HepG2 (cell line): ENCODE results near the gene WDR62. TPM values are rescaled to one million over a fixed set of nuclear protein-coding genes. Genes with fewer than 3 reads are reported as not detected.

Experiments used
- ATF7 ChIP-seq, 2 experiments: fragments of 450-650 bp in 1 of 2; sonication (generic) in 1 of 2; formaldehyde crosslinking in 1 of 2; IDR thresholded peaks; 2 replicates each; pipeline versions ENCODE4 v1.4.0 to v1.6.1; 2016 to 2020; ENCODE audit warnings: antibody characterized with exemption in 1 of 2, mild to moderate bottlenecking in 1 of 2, missing genetic modification reagents in 1 of 2
- CCDC6 ChIP-seq: sonication (generic); formaldehyde crosslinking; IDR thresholded peaks from 2 replicates; pipeline ENCODE4 v1.8.1; 2022; ENCODE audit warnings: mild to moderate bottlenecking, missing genetic modification reagents, moderate library complexity
- CHD4 ChIP-seq: fragments of 200-600 bp; sonication (generic); IDR thresholded peaks from 2 replicates; pipeline ENCODE4 v1.7.0; 2017; ENCODE audit warnings: mild to moderate bottlenecking, low read length, borderline replicate concordance
- DMTF1 ChIP-seq: sonication (generic); formaldehyde crosslinking; IDR thresholded peaks from 2 replicates; pipeline ENCODE4 v1.4.0; 2020; ENCODE audit warnings: mild to moderate bottlenecking, missing genetic modification reagents
- HNF1B ChIP-seq: sonication (generic); formaldehyde crosslinking; IDR thresholded peaks from 2 replicates; pipeline ENCODE4 v1.5.1; 2020; ENCODE audit warnings: mild to moderate bottlenecking, moderate library complexity, missing genetic modification reagents
- MBNL3 ChIP-seq: fragments of 250-450 bp; sonication (Bioruptor Pico); conservative IDR thresholded peaks from 2 replicates; pipeline ENCODE4 v1.8.0; 2022; ENCODE audit warnings: mild to moderate bottlenecking, inconsistent platforms
- NFE2L2 ChIP-seq: fragments of 150-350 bp; IDR thresholded peaks from 2 replicates; pipeline ENCODE4 v1.6.1; 2014; ENCODE audit warnings: low read length
- PHF21A ChIP-seq: sonication (generic); formaldehyde crosslinking; IDR thresholded peaks from 2 replicates; pipeline ENCODE4 v1.5.0; 2020; ENCODE audit warnings: mild to moderate bottlenecking, missing genetic modification reagents
- SOX5 ChIP-seq: IDR thresholded peaks from 2 replicates; pipeline ENCODE4 v1.6.1; 2016; ENCODE audit warnings: borderline replicate concordance
- THYN1 ChIP-seq: sonication (generic); formaldehyde crosslinking; IDR thresholded peaks from 2 replicates; pipeline ENCODE4 v1.8.1; 2023; ENCODE audit warnings: low read depth, mild to moderate bottlenecking, moderate library complexity, missing genetic modification reagents, borderline replicate concordance
- XRCC5 ChIP-seq: fragments of 200-400 bp; formaldehyde crosslinking; optimal IDR thresholded peaks from 2 replicates; pipeline ENCODE3; 2017; ENCODE audit warnings: mild to moderate bottlenecking, low read length
- ZFP37 ChIP-seq: sonication (generic); formaldehyde crosslinking; IDR thresholded peaks from 2 replicates; pipeline ENCODE4 v1.4.0; 2020; ENCODE audit warnings: missing genetic modification reagents, borderline replicate concordance
- ZNF124 ChIP-seq: sonication (generic); formaldehyde crosslinking; IDR thresholded peaks from 2 replicates; pipeline ENCODE4 v1.4.0; 2020; ENCODE audit warnings: missing genetic modification reagents
- ZNF180 ChIP-seq: sonication (generic); formaldehyde crosslinking; IDR thresholded peaks from 2 replicates; pipeline ENCODE4 v1.4.0; 2020; ENCODE audit warnings: low read depth, missing genetic modification reagents, borderline replicate concordance
- ZNF263 ChIP-seq: sonication (generic); formaldehyde crosslinking; IDR thresholded peaks from 2 replicates; pipeline ENCODE4 v1.4.0; 2020; ENCODE audit warnings: missing genetic modification reagents
- polyA plus RNA-seq, 8 experiments: library from polyadenylated mRNA; depleted of rRNA in 3 of 8; stranded (reverse) in 7 of 8; unstranded in 1 of 8; fragments of >200 nt; fragmentation: Illumina TruSeq in 4 of 8; extraction: Trizol in 4 of 8; gene quantifications; 2 replicates each; pipeline versions ENCODE4 v1.2.1 to v1.2.3, GENCODE V29; 2011 to 2016; ENCODE audit warnings: low read depth in 4 of 8, missing spikeins in 1 of 8, mixed read lengths in 1 of 8; ENCODE audit not compliant: insufficient read depth in 1 of 8
- total RNA-seq, 5 experiments: library from RNA; depleted of rRNA; stranded (reverse); fragments of >200 nt; fragmentation: Illumina TruSeq; extraction: Trizol; gene quantifications; 2 replicates each; pipeline ENCODE4 v1.2.3, GENCODE V29; 2016; ENCODE audit warnings: low read depth in 1 of 5
- TF ChIP-seq, protein P1 (sequence below): sonication (generic); formaldehyde crosslinking; IDR thresholded peaks from 2 replicates; pipeline ENCODE4; 2020; ENCODE audit warnings: missing genetic modification reagents, mild to moderate bottlenecking, borderline replicate concordance
- TF ChIP-seq, protein P2 (sequence below): sonication (generic); formaldehyde crosslinking; IDR thresholded peaks from 2 replicates; pipeline ENCODE4 v1.9.0; 2021; ENCODE audit warnings: missing genetic modification reagents, borderline replicate concordance

WDR62 gene
- total and polyA plus RNA-seq, 2 of the 13 experiments (the other 11 are each of a cell fraction or from before 2014, with no cell fraction given): 5.8 to 12.5 TPM

DNA sequence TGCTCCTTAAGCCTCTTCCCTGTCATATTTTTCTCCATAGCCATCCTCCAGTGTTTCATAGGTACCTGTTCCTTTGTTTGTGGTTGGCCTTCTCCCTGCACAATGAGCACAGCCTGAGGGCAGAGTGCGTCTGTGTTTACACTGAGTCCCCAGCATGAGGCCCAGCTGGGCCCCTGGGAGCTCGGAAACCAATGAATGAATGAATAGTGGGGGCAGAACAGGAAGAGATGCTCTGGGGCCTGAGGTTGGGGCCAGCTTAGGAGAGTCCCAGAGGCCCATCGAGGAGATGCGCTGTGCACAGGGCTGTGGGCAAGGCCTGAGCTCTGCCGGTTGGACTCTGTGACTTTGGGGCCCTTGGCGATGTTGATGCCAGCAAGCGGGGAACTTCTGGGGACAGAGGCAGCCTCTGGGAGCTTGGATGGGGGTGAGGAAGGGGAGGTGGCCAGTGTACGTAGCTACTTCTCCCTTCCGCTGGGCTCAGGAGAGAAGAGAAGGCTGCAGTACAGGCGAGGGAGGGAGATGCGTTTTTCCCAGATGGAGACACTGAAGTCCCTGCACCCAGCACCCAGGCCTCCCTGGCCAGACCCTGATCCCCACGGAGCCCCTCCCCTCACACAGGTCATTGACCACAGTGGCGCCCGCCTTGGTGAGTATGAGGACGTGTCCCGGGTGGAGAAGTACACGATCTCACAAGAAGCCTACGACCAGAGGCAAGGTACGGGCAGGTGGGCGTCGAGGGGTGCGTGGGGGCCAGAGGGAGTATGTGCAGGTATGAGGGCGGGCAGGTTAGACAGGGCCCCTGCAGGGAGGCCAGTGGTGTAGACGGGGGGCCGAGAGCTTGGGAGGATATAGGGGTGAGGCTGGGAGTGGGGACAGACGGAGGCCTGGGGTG, 65.6 kb downstream of the WDR62 start (continued):
- TF ChIP-seq, protein P1, sequence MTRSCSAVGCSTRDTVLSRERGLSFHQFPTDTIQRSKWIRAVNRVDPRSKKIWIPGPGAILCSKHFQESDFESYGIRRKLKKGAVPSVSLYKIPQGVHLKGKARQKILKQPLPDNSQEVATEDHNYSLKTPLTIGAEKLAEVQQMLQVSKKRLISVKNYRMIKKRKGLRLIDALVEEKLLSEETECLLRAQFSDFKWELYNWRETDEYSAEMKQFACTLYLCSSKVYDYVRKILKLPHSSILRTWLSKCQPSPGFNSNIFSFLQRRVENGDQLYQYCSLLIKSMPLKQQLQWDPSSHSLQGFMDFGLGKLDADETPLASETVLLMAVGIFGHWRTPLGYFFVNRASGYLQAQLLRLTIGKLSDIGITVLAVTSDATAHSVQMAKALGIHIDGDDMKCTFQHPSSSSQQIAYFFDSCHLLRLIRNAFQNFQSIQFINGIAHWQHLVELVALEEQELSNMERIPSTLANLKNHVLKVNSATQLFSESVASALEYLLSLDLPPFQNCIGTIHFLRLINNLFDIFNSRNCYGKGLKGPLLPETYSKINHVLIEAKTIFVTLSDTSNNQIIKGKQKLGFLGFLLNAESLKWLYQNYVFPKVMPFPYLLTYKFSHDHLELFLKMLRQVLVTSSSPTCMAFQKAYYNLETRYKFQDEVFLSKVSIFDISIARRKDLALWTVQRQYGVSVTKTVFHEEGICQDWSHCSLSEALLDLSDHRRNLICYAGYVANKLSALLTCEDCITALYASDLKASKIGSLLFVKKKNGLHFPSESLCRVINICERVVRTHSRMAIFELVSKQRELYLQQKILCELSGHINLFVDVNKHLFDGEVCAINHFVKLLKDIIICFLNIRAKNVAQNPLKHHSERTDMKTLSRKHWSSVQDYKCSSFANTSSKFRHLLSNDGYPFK (CRISPR knock-in tag): no peak
- TF ChIP-seq XRCC5 (peak; percentile 79), ZNF124 (CRISPR knock-in tag) (peak; percentile 59), CHD4 (no peak), NFE2L2 (no peak), THYN1 (CRISPR knock-in tag) (no peak), HNF1B (peak; percentile 82; the same call in 1 of the 2 replicates), ATF7 (IDR thresholded peaks at IDR 0.05) (no peak), ATF7 (CRISPR knock-in tag; IDR thresholded peaks at IDR 0.05) (0 out of 2 replicates have a peak, but pooled peaks have one; percentile 38), ZNF180 (CRISPR knock-in tag) (no peak), ZFP37 (peak; percentile 58; the same call in 1 of the 2 replicates), MBNL3 (CRISPR knock-in tag) (no peak), PHF21A (CRISPR knock-in tag) (peak; percentile 98), SOX5 (CRISPR knock-in tag) (peak; percentile 93), CCDC6 (CRISPR knock-in tag) (no peak; the same call in 1 of the 2 replicates), DMTF1 (no peak), ZNF263 (peak; percentile 29; the same call in 1 of the 2 replicates)
- TF ChIP-seq, protein P2, sequence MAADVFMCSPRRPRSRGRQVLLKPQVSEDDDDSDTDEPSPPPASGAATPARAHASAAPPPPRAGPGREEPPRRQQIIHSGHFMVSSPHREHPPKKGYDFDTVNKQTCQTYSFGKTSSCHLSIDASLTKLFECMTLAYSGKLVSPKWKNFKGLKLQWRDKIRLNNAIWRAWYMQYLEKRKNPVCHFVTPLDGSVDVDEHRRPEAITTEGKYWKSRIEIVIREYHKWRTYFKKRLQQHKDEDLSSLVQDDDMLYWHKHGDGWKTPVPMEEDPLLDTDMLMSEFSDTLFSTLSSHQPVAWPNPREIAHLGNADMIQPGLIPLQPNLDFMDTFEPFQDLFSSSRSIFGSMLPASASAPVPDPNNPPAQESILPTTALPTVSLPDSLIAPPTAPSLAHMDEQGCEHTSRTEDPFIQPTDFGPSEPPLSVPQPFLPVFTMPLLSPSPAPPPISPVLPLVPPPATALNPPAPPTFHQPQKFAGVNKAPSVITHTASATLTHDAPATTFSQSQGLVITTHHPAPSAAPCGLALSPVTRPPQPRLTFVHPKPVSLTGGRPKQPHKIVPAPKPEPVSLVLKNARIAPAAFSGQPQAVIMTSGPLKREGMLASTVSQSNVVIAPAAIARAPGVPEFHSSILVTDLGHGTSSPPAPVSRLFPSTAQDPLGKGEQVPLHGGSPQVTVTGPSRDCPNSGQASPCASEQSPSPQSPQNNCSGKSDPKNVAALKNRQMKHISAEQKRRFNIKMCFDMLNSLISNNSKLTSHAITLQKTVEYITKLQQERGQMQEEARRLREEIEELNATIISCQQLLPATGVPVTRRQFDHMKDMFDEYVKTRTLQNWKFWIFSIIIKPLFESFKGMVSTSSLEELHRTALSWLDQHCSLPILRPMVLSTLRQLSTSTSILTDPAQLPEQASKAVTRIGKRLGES (CRISPR knock-in tag): no peak
